H1 (cell line): Measurements from ENCODE around the gene DKK2. TPM values are rescaled to one million over a fixed set of nuclear protein-coding genes. Genes with fewer than 3 reads are reported as not detected.

ENCODE experiments used
- CTCF ChIA-PET: fragments of 300-600 bp; sonication (Branson Sonifier 250); formaldehyde crosslinking; loops from one replicate; lab custom pipeline; 2021; ENCODE audit not compliant: partially characterized antibody; lab: Charles Lee
- POLR2A ChIA-PET: fragments of 300-600 bp; sonication (Branson Sonifier 250); formaldehyde crosslinking; loops from one replicate; lab custom pipeline; 2021; ENCODE audit warnings: inconsistent platforms; ENCODE audit not compliant: partially characterized antibody; lab: Charles Lee
- DNase-seq, 2 experiments: peaks; one replicate each; pipeline versions ENCODE4 v3.0.0 to v3.0.0-alpha.2; 2010 to 2022; ENCODE audit warnings: low spot score in 2 of 2, low read depth in 1 of 2, mixed read lengths in 1 of 2
- FAIRE-seq: peaks from 2 replicates; lab custom pipeline; 2011; peaks lifted over from hg19 to GRCh38; lab: Jason Lieb, UNC
- H2AFZ ChIP-seq: 2 replicates; pipeline ENCODE4 v1.8.1; 2012; ENCODE audit warnings: low read length, inconsistent platforms
- H2AK5ac ChIP-seq: 2 replicates; pipeline ENCODE4 v1.6.1; 2013; ENCODE audit warnings: low read depth, low read length
- H2BK120ac ChIP-seq: replicated peaks from 2 replicates; pipeline ENCODE3; 2013; ENCODE audit warnings: low read depth, low read length, inconsistent platforms
- H2BK12ac ChIP-seq: 2 replicates; pipeline ENCODE4 v1.6.1; 2013; ENCODE audit warnings: low read depth, low read length
- H2BK15ac ChIP-seq: 2 replicates; pipeline ENCODE4 v1.6.1; 2013; ENCODE audit warnings: low read length
- H2BK20ac ChIP-seq: 2 replicates; pipeline ENCODE4 v1.6.1; 2013; ENCODE audit warnings: low read length
- H2BK5ac ChIP-seq: 2 replicates; pipeline ENCODE4 v1.6.1; 2013; ENCODE audit warnings: low read depth, low read length
- H3K14ac ChIP-seq: 2 replicates; pipeline ENCODE4 v1.6.1; 2013; ENCODE audit warnings: inconsistent platforms; ENCODE audit not compliant: insufficient read length
- H3K18ac ChIP-seq: 2 replicates; pipeline ENCODE4 v1.6.1; 2013; ENCODE audit warnings: low read length; ENCODE audit errors: extremely low read depth
- H3K23ac ChIP-seq: 2 replicates; pipeline ENCODE4 v1.6.1; 2013; ENCODE audit warnings: inconsistent platforms; ENCODE audit not compliant: insufficient read length
- H3K23me2 ChIP-seq: 2 replicates; pipeline ENCODE4 v1.6.1; 2013; ENCODE audit warnings: low read depth, low read length
- H3K27ac ChIP-seq: 2 replicates; pipeline ENCODE4 v1.6.1; 2011; ENCODE audit warnings: low read depth, low read length, inconsistent platforms
- H3K27me3 ChIP-seq, 4 experiments: replicated peaks in 1 of 4; 1 replicate in 1 of 4; 2 replicates in 3 of 4; pipeline versions ENCODE4 v1.6.1 to v1.8.1; 2011 to 2013; ENCODE audit warnings: low read length in 3 of 4, mild to moderate bottlenecking in 3 of 4, inconsistent platforms in 2 of 4, mixed read lengths in 2 of 4, moderate library complexity in 1 of 4; ENCODE audit not compliant: control insufficient read depth in 3 of 4, insufficient read depth in 3 of 4; ENCODE audit errors: extremely low read depth in 1 of 4
- H3K36me3 ChIP-seq, 4 experiments: 2 replicates each; pipeline versions ENCODE4 v1.6.1 to v1.8.1; 2011 to 2013; ENCODE audit warnings: mild to moderate bottlenecking in 4 of 4, low read length in 3 of 4, moderate library complexity in 2 of 4, control low read depth in 1 of 4, inconsistent platforms in 1 of 4; ENCODE audit not compliant: insufficient read depth in 4 of 4, control insufficient read depth in 2 of 4
- H3K4ac ChIP-seq: replicated peaks from 2 replicates; pipeline ENCODE3; 2013; ENCODE audit warnings: low read length, low read depth, mixed read lengths, inconsistent platforms; ENCODE audit not compliant: insufficient read length
- H3K4me1 ChIP-seq, 4 experiments: replicated peaks in 1 of 4; 1 replicate in 1 of 4; 2 replicates in 3 of 4; pipeline versions ENCODE4 v1.6.1 to v1.8.1; 2011 to 2013; ENCODE audit warnings: low read length in 3 of 4, inconsistent platforms in 2 of 4, mixed read lengths in 1 of 4; ENCODE audit not compliant: insufficient read depth in 4 of 4, control insufficient read depth in 3 of 4
- H3K4me2 ChIP-seq, 2 experiments: 2 replicates each; pipeline versions ENCODE4 v1.6.1 to v1.8.1; 2011 to 2013; ENCODE audit warnings: low read depth in 2 of 2, low read length in 2 of 2, control low read depth in 1 of 2, inconsistent platforms in 1 of 2, mild to moderate bottlenecking in 1 of 2; ENCODE audit not compliant: insufficient read depth in 1 of 2
- H3K4me3 ChIP-seq, 4 experiments: fragments of 200-600, 300-600 bp in 1 of 4; sonication (generic), shearing (Covaris generic), sonication (Bioruptor Twin) in 1 of 4; 2 replicates each; pipeline versions ENCODE4 v1.5.1 to v1.8.1; 2011 to 2016; ENCODE audit warnings: low read length in 4 of 4, low read depth in 3 of 4, control low read depth in 2 of 4, inconsistent platforms in 2 of 4, mild to moderate bottlenecking in 2 of 4, mixed read lengths in 1 of 4, moderate library complexity in 1 of 4; ENCODE audit not compliant: insufficient read depth in 2 of 4; ENCODE audit errors: extremely low read depth in 1 of 4
- H3K56ac ChIP-seq: replicated peaks from 2 replicates; pipeline ENCODE3; 2013; ENCODE audit warnings: low read depth, mild to moderate bottlenecking, mixed read lengths, low read length, inconsistent platforms; ENCODE audit not compliant: insufficient read length
- H3K79me1 ChIP-seq: 2 replicates; pipeline ENCODE4 v1.6.1; 2013; ENCODE audit warnings: low read depth, low read length, control low read depth
- H3K79me2 ChIP-seq, 2 experiments: 2 replicates each; pipeline versions ENCODE4 v1.6.1 to v1.8.1; 2012 to 2013; ENCODE audit warnings: low read length in 2 of 2, mild to moderate bottlenecking in 2 of 2, inconsistent platforms in 1 of 2; ENCODE audit not compliant: insufficient read depth in 2 of 2, control insufficient read depth in 1 of 2
- H3K9ac ChIP-seq, 4 experiments: replicated peaks in 1 of 4; 1 replicate in 1 of 4; 2 replicates in 3 of 4; pipeline versions ENCODE4 v1.6.1 to v1.8.1; 2011 to 2013; ENCODE audit warnings: low read depth in 3 of 4, low read length in 3 of 4, control low read depth in 2 of 4, mild to moderate bottlenecking in 2 of 4, moderate library complexity in 2 of 4, inconsistent platforms in 1 of 4; ENCODE audit errors: extremely low read depth in 1 of 4
- H3K9me3 ChIP-seq, 2 experiments: 2 replicates each; pipeline versions ENCODE4 v1.6.1 to v1.8.1; 2012 to 2013; ENCODE audit warnings: mild to moderate bottlenecking in 2 of 2, moderate library complexity in 2 of 2, control low read depth in 1 of 2, inconsistent platforms in 1 of 2, low read depth in 1 of 2, low read length in 1 of 2, mixed read lengths in 1 of 2; ENCODE audit not compliant: insufficient read depth in 2 of 2
- H4K20me1 ChIP-seq, 2 experiments: replicated peaks in 1 of 2; 2 replicates each; pipeline versions ENCODE3 to v1.8.1; 2011 to 2013; ENCODE audit warnings: inconsistent platforms in 2 of 2, low read length in 2 of 2, mild to moderate bottlenecking in 1 of 2; ENCODE audit not compliant: insufficient read depth in 2 of 2, control insufficient read depth in 1 of 2
- H4K5ac ChIP-seq: 2 replicates; pipeline ENCODE4 v1.6.1; 2013; ENCODE audit warnings: low read length, low read depth, mixed read lengths, inconsistent platforms; ENCODE audit not compliant: insufficient read length
- H4K8ac ChIP-seq: 2 replicates; pipeline ENCODE4 v1.8.0; 2013; ENCODE audit warnings: mild to moderate bottlenecking, moderate library complexity, low read length, inconsistent platforms; ENCODE audit not compliant: insufficient read depth; ENCODE audit errors: extremely low read depth
- H4K91ac ChIP-seq: replicated peaks from 2 replicates; pipeline ENCODE3; 2013; ENCODE audit warnings: low read length, mixed read lengths, inconsistent platforms; ENCODE audit not compliant: insufficient read length
- ATF2 ChIP-seq: IDR thresholded peaks from 2 replicates; pipeline ENCODE4 v1.6.1; 2012; ENCODE audit warnings: low read length, inconsistent platforms
- EGR1 ChIP-seq: IDR thresholded peaks from 2 replicates; pipeline ENCODE4 v1.6.1; 2011; ENCODE audit warnings: low read depth, low read length, borderline replicate concordance
- HDAC6 ChIP-seq: IDR thresholded peaks from one replicate; pipeline ENCODE4 v1.7.1; 2012; ENCODE audit warnings: low read depth, mild to moderate bottlenecking, inconsistent platforms, low read length, moderate library complexity
- KDM1A ChIP-seq: fragments of 200-600, 300-600 bp; sonication (generic); IDR thresholded peaks from 2 replicates; pipeline ENCODE4 v1.7.1; 2016; ENCODE audit warnings: mild to moderate bottlenecking, low read length, borderline replicate concordance
- POLR2A ChIP-seq, 2 experiments: IDR thresholded peaks; 1 replicate in 1 of 2; 2 replicates in 1 of 2; pipeline ENCODE4 v1.6.1; 2011; ENCODE audit warnings: low read depth in 2 of 2, low read length in 2 of 2, mild to moderate bottlenecking in 2 of 2; ENCODE audit errors: control extremely low read depth in 1 of 2
- polyA plus RNA-seq, 7 experiments: library from polyadenylated mRNA; depleted of rRNA in 3 of 7; stranded (reverse) in 5 of 7; unstranded in 2 of 7; fragments of >200 nt in 5 of 7; fragments of 200-250 nt in 2 of 7; gene quantifications; 1 replicate in 5 of 7; 2 replicates in 1 of 7; 4 replicates in 1 of 7; pipeline versions ENCODE4 v1.2.1 to v1.2.3, GENCODE V29; 2011 to 2013; ENCODE audit warnings: missing spikeins in 2 of 7, mixed read lengths in 2 of 7
- total RNA-seq: library from RNA; stranded (reverse); fragmentation: NEBNext Ultra II Directional; extraction: Animal tissue kit (Norgen Biotek cat#: 25700); gene quantifications from 2 replicates; pipeline ENCODE4 v1.2.1, GENCODE V29; 2021

Gene DKK2
- total and polyA plus RNA-seq, 2 of the 8 experiments (the other 6 are each of a cell fraction or from before 2014, with no cell fraction given), result 0.09 to 0.13 TPM

- Histone ChIP-seq H3K23ac (no peak overlapping the region), H4K20me1 (no peaks in the 10 kb centered on the region), H3K4me1 (no peaks in the 10 kb centered on the region), H3K4me3 (no peak overlapping the region), H3K23me2 (no peaks in the 10 kb centered on the region), H2AK5ac (no peak overlapping the region), H3K79me1 (no peaks in the 10 kb centered on the region), H2BK15ac (no peak overlapping the region), H3K9me3 (no peaks in the 10 kb centered on the region), H3K4ac (no peak overlapping the region), H4K8ac (no peak overlapping the region), H2BK20ac (no peak overlapping the region), H2BK5ac (no peak overlapping the region), H3K36me3 (no peaks in the 10 kb centered on the region), H3K27ac (no peak overlapping the region), H3K14ac (no peak overlapping the region), H4K91ac (no peak overlapping the region), H3K27me3 (no peaks in the 10 kb centered on the region), H2BK12ac (no peak overlapping the region), H3K79me2 (no peaks in the 10 kb centered on the region), H3K4me2 (no peak overlapping the region), H4K5ac (no peak overlapping the region), H3K9ac (no peak overlapping the region), H2BK120ac (no peak overlapping the region), H3K56ac (no peak overlapping the region), H3K18ac (no peak overlapping the region), H2AFZ (no peak overlapping the region)
- ChIA-PET CTCF (interaction anchor here (1.1 to 1.4 kb wide), 2 partner anchors 11 to 30 kb away, joined by 3 to 6 read pairs; partner anchors contain the start of gene DKK2), POLR2A (no interaction called here)
- TF ChIP-seq POLR2A (IDR thresholded peaks at IDR 0.05; ENCODE audit: control extremely low read depth in 1 of 2, low read depth in 2 of 2, low read length in 2 of 2) (no peak), EGR1 (no peak), ATF2 (no peak), HDAC6 (no peak), KDM1A (no peak)
- no peak for DNase-seq
- no peak for FAIRE-seq
Measured at GRCh38 chr4:107006218-107006617, 29.9 kb downstream of the DKK2 start.
